ENCODE results near the gene RSL24D1.

The RSL24D1 gene

GRCh38 chr15:55132672-55133071, 64.1 kb downstream of the RSL24D1 start:
- Histone ChIP-seq H3K4me1 (ENCODE audit: control insufficient read depth in 1 of 2, insufficient read depth in 2 of 2, low read length in 2 of 2) (no peaks in the 10 kb centered on the region), H3K4ac (ENCODE audit: low read depth, low read length) (no peak overlapping the region), H3K4me3 (ENCODE audit: low read depth, low read length) (no peak overlapping the region), H3K79me2 (ENCODE audit: control insufficient read depth, insufficient read depth, low read length, poor library complexity) (no peaks in the 10 kb centered on the region), H4K8ac (ENCODE audit: low read depth, low read length) (no peak overlapping the region), H3K79me1 (ENCODE audit: low read length) (no peaks in the 10 kb centered on the region), H4K12ac (ENCODE audit: low read depth, low read length) (no peak overlapping the region), H3K27ac (ENCODE audit: low read depth, low read length) (no peak overlapping the region), H3K27me3 (ENCODE audit: insufficient read depth, low read length) (no peaks in the 10 kb centered on the region), H4K91ac (ENCODE audit: low read depth, low read length) (no peak overlapping the region), H3K23ac (ENCODE audit: low read length) (no peak overlapping the region), H3K4me2 (ENCODE audit: low read length) (no peak overlapping the region), H3K18ac (ENCODE audit: low read length) (no peak overlapping the region), H2BK5ac (ENCODE audit: low read depth, low read length, poor library complexity) (no peak overlapping the region), H2BK120ac (ENCODE audit: insufficient read depth, low read length, poor library complexity) (no peak overlapping the region), H3K9me3 (ENCODE audit: insufficient read depth, low read depth, low read length) (no peaks in the 10 kb centered on the region), H2AFZ (ENCODE audit: insufficient read depth, low read length, poor library complexity) (no peak overlapping the region), H3K9ac (ENCODE audit: low read length) (no peak overlapping the region), H3K36me3 (ENCODE audit: control insufficient read depth in 1 of 2, insufficient read depth in 2 of 2, low read length in 2 of 2) (no peaks in the 10 kb centered on the region), H3K14ac (ENCODE audit: low read length) (no peak overlapping the region), H2AK5ac (ENCODE audit: low read length) (no peak overlapping the region), H2BK12ac (ENCODE audit: low read length) (no peak overlapping the region)
- DNase-seq: no peak
- WGBS (ENCODE audit: extremely low coverage, insufficient coverage, insufficient read length): no CpG with 5 or more reads among the region's 2 CpGs

All from trophoblast cell (in vitro differentiated cells and primary cell).